Putamen (tissue), 1 donor: Measurements from ENCODE around the gene PDE4D.

Experiments used
- DNase-seq: peaks from one replicate; pipeline ENCODE4 v3.0.0-alpha.2; 2016; ENCODE audit warnings: low spot score

PDE4D gene

DNA sequence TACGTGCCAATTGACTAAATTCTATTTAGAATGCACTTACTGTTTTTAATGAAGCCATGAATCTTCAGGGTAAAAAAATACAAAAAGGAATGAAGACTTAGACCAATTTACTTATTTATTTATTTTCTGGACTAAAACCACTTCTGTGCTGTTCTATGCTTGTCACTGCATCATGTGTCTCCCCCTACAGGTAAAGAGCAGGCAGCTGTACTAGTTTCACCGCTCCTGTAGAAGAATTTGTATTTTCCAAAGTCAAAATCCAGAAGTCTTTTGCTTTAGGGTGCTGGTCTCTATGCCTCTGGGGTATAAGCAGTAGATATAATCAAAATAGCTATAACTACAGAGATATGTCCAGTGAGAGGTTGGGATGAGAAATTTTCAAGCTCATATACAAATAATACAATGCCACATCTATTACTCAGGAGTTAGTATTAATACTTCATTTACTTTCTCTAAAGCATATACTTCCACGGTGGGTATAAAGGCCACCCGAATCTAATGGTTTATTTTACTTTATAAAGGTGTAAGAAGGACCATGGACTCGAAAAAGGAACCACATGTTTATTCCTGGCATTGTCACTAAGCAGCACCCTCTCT, 719.2 kb downstream of the PDE4D start:
- DNase-seq: peak; percentile 18

DNA sequence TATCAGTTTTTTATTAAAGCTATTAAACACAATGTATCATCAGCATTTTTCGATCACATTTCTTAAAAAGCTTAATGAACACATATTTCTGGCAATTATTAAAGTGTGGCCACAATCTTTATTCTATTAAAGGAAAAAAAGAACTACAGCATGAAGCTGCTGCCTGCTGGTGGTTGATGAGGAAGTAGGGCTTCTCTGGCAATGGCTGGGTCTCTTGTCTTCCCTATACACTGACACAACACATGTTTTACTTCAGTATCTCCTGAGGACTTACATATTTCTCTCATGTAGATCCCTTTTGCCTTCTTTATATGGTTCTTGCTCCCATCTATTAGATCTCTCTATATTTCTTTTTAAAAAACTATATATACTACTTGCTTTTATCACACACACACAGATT, 719.9 kb downstream of the PDE4D start:
- DNase-seq: no peak

DNA sequence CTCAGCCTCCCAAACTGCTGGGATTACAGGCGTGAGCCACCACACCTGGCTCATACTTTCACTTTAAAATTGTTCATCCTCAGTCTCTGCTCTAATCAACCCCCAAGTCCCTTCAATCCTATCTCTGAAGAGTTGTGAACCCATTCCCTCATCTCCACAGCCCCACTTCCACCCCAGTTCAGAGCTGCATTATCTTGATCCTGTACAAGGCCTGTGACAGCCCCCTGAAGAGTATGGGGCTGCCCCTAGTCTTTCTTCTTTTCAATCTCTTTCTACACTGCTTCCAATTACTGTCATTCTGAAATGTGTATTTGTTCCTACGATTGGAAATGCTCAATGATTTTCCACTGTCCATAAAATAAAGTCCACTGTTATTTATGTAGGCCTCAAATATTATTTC, 722.4 kb downstream of the PDE4D start:
- no peak for DNase-seq

DNA sequence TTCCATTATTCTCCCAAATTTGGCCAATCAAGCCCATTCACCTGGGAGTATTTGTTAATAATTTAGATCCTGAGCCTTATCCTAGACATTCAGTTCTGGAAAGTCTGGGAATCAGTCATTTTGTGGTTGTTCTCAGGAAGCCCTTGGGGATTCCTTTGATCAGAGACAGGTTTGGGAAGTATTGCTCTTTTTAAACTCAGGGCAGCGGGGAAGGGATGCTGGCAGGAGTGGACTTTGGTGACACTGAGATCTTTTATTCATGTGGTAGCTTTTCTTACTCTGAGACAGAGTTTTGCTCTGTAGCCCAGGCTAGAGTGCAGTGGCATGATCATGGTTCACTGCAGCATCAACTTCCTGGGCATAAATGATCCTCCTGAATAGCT, 723.8 kb downstream of the PDE4D start:
- DNase-seq: no peak

DNA sequence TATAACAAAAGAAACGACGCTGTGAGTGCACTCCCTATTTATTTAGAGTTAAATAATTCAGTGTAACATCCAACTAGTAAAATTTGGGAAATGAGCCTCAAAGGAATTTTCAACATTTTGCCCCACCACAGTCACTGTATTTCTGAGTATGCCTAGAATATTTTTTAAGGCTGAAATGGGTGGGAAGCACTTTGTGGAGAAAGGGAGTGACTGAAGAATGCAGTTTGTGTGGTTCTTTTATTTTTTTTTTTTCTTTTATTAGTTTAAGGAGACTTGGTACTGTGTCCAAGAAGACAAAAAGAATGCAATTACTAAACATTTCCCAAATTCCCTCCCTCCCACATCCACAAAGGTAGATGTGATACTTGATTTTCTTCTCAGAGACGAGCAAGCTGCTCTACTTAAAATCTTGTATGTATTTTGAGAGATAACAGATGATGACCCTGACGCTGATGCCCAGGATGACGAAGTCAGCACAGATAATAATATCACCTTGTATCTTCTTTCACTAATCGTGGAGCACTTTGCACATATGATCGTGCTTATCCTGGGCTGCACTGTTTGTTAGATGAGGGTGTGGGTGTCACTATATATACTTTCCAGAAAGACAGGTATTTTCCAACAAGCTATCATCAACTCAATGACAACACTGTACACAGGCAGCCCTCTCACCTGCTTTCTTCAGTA, 724.3 kb downstream of the PDE4D start:
- no peak for DNase-seq

DNA sequence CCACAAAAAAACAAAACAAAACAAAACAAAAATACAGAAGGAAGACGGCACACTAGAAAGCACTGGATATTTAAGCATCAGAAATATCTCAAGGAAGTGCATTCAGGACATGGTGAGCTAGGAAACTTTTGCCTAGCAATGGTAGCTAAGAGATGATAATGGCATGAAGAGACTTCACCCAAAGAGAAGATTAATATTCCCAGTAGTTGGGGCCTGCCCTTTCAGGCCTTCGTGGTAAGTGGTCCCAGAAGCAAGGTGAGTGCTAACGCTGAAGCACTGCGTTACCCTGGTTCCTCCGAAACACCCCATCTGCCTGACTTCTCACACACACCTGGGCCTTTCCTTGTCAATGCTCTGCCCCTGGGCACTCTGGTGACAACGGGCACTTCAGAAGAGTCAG, 725.5 kb downstream of the PDE4D start:
- no peak for DNase-seq

DNA sequence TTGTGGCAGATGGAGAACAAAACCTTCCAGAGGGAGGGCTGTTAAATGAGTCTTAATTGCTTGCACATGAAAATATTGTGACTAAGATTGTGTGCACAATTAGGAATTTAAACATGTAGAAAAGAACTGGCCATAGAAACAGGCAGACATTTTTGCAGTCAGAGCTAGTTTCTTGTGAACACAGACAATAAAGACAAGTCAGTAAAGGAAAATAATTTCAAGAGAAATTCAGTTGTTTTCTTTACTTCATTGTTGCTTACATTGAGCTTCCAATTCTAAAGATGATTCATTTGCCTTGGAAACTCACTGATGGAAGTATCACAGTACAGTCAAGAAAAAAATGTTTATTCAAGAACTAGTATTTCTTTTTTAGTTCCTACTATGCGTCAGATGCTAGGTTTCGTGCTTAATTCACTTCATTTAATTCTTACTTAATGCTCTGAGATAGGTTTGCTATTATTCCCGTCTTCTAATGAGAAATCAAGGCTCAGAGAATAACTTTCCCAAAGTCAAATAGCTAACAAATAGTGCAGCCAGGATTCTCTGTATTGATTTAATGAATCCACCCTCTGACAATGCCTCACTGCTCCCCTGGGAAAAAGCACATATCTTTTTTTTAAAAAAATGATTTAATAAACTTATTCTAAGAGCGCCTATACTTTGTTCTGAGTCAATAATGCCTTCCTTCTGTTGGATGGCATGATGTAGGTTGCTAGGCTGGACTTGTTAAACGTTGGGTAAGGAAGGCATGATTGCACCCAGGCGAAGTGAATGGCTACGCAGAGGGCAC, 729.3 kb downstream of the PDE4D start:
- no peak for DNase-seq

DNA sequence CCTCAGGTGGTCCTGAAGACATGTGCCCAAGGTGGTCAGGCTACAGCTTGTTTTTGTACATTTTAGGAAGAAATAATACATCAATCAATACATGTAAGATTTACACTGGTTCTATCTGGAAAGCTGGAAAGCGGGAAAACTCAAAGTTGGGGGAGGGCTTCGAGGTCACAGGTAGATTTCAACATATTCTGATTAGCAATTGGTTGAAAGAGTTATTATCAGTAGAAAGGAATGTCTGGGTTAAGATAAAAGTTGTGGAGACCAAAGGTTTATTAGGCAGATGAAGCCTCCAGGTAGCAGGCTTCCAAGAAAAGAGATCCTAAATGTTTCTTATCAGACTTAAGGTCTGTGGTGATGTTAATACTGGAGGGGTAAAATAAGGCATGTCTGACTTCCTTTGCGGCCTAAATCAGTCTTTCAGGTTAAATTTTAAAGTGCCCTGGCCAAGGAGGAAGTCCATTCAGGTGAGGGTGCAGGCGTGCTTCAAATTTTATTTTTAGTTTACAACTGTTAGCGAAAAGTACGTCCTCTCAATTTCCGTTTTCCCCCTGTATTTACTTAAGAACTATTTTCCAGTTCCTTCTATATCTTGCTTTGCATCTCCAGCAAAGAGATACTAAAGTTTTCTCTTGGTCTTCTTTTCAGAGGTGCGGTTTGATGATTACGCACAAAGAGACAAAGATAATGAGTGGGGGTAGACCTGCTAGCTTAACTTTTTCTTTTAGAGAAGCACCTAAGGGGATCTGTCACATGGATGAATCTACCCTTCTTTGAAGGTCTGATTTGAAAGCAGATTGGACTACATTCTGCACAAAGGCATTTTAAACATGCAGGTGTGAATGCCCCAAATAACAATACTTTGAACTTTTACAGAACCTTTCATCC, 732.1 kb downstream of the PDE4D start:
- DNase-seq: no peak

DNA sequence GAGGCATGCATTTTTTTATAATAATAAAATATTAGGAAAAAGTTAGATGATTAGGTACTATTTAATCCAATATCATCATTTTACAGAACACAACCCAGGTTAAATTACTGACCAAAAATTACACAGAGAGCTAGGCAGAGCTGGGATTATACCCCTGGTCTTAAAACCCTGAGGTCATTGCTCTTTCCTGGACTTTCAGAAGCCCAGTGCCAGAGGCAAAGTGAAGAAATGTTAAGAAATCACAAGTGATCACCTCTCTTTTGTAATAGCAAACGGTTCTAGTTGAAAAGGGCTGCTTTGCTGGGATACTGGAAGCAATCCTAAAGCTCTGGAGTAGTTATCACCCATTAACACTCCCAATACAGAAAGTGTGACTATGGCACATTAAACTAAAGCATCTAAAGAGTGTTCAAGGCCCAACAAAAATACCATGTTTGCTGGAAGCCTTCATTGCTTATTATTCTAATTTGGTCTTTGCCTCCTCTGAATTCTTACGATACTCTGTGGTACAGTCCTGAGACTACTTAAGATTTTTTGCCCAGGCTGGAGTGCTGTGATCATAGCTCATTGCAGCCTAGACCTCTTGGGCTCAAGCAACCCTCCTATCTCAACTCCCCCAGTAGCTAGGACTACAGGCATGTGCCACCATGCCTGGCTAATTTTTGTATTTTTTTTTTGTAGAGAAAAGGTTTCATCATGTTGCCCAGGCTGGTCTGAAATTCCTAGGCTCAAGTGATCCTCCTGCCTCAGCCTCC, 734.7 kb downstream of the PDE4D start:
- DNase-seq: no peak

DNA sequence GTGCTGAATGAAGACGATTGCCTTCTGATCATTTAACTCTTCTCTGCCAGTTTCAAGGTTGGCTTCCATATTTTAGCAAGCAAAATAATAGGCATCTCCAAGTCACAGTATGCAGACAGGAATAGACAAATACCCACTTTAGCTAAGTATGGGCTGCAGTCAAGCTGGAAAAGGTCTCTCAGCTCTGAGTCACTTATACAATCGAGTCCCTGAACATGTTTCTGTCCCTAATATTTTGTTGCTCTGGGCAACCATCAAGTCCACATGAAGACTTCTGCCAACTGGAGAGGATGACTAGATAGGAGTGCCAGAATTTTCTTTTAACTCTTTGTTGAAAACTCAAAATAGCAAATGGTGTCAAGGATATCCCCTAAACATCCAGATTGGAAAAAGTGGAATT, 735.4 kb downstream of the PDE4D start:
- DNase-seq: no peak

DNA sequence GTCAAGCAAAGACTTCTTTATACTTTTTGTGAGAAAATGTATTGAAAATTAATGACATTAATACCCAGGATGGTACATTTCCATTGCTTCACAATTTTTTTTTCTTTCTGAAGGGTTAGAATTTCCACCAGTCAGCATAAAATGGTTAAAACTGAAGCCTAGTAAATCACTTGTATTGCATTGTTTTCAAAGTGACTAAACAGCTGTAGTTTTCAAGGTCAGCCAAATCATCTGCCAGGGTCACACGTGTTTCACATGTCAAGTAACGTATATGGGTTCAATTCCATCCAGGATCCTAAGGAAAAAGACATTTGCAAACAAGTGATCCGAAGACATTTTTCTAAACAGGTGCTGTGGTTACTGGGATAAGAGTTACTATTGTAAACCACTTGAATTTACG, 736.5 kb downstream of the PDE4D start:
- no peak for DNase-seq

DNA sequence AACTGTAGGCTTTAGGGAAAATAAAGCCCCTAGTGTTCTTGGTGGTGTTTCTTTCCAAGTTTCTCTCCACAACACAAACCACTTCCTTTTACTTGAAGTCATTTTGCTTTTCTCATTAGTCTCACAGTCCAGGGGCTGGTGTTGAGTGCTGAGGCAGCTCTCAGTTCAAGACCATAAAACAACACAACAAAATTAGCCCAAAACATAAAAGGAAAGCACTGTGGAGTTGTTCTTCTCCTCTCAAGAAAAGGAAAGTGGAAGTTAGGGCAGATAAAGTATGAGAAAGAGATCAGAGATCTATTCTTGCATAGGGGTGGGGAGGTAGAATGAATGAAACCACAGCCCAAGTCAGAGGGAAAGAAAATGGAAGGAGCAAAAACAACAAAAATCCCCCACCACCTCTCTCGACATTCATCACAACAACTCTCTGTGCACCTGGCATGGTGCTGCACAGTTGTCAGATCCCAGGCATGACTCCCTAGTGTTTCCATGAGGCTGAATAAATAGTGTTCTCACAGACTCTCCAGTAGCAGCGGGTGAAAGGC, 740.8 kb downstream of the PDE4D start:
- no peak for DNase-seq

DNA sequence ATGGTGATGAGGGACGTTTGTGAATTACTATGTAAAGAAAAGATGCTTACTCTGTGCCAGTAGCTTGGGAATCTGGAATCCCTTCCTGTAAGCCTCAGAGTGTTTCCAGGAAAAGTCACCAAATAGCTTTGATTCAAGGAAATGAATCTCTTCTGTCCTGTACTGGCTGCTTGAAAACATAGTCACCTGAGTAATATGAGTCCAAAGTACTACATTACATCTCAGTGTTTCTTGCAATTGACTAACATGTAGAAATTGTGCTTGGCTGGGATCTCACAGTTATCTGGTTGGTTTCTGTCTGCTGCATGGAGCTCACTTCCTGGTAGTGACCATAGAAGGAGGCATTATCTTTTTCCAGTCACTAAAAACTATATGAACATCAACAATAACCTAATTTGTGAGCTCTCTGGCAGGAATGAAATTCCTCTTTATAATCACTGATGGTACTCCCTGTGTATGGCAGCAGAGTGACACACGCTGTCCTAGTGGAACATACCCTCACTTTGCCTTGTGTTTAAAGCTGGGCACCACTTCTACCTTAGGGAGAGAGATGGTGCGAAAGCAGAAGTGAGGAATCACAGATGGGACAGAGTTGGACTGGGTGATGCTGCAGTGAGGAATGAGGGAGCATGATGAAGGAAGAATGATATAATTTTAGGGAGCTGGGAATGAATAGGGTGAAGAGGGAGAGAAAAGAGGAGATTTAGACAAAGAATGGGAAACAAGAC, 742.2 kb downstream of the PDE4D start:
- no peak for DNase-seq

DNA sequence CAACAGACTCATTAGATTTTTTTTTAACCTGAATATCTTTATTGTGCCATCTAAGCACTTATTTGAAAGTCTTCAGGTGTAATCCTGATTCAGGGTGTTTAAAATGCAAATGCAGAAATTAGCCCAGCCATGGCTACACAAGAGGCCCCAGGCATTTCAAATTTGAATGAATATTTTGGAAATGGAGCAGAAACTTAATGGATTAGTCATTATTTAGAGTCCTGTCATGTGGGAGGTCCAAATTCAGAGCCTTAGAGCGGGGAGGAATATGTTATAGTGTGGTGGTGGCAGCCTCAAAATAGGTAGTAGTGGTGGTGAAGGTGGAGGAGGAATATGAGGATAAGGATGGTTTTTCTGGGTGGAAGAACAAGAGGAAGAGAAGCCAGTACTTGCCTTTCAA, 743.7 kb downstream of the PDE4D start:
- DNase-seq: no peak

DNA sequence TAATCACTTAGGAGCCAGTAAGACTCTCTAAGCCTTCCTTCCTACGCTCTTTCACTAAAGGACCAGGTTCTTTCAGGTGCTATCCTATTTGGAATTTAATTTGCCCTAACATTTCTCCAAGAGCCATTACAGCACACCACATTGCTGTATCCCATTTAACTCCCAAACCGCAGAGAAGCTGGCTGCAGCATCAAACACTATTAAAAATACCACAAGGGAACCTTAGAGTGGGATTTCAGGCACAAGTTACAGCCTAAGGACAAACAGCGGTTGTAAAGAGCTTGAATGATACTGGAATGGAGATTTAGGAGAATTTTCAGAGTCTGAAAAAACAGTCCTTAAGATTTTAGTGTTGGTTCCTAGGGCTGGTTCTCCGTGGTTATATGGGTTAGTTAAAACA, 744.3 kb downstream of the PDE4D start:
- no peak for DNase-seq

DNA sequence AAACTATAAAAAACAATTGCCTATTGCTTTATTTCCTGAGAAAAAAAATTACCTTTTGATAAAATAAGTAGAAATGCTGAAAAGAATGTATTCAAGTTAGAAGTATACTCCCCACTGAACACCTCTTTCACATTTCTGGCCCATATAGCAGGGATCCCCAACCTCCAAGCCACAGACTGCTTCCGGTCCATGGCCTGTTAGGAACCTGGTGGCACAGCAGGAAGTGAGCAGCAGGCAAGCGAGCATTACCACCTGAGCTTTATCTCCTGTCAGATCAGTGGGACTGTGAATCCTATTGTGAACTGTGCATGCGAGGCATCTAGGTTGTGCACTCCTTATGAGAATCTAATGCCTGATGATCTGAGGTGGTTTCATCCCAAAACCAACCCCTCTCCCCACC, 746.8 kb downstream of the PDE4D start:
- DNase-seq: no peak

DNA sequence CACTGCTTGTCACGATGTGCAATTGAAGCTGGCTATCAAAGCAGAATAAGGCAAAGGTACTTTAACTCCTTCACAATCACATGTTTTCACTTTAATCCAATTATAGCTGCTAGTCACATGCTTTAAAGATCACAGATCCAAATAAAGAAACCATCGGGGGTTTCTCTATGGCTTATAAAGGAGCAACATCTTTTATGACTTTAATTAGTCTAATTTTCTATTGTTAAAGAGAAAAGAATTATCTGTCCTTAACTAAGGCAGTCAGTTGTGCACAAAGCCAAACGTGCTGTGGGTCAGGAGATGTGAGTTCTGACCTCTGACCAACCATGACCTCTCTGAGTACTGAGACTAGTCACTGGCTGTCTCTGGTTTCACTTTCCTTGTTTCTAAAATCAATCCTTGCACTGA, 749.6 kb downstream of the PDE4D start:
- no peak for DNase-seq

DNA sequence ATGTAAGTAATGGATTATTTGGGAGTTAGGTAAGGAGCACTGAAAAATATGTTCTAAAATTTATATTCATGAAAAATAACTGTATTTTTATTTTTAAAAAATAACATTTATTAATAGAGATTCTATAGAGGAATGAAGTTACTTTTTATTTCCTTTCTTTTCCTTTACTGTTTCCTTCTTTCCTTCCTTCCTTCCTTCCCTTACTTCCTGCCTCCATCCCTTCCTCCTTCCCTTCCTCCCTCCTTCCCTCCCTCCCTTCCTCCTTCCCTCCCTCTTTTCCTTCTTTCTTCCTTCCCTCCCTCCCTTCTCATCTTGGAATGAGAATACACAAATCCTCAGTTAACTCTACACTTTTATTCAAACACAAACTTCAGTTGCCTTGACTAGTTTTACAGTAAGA, 750.6 kb downstream of the PDE4D start:
- DNase-seq: no peak

DNA sequence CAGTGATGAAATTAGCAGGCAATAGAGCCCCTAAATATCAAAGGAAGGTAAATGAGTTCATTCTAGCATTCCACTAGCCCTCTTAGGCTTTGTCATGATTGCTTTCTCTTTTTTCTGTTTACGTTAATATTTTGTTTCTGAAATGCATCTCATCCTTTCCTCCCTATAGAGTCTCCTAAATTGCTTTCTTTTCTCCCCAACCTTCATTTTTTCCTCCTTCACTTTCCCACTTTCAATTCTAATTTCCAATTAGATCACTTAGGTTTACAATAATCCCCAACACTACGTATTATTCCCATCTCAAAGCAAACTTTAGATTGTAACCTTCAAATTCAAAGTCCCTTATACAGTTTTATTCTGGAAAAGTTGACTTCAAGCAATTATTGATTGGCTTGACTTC, 751.4 kb downstream of the PDE4D start:
- DNase-seq: no peak

DNA sequence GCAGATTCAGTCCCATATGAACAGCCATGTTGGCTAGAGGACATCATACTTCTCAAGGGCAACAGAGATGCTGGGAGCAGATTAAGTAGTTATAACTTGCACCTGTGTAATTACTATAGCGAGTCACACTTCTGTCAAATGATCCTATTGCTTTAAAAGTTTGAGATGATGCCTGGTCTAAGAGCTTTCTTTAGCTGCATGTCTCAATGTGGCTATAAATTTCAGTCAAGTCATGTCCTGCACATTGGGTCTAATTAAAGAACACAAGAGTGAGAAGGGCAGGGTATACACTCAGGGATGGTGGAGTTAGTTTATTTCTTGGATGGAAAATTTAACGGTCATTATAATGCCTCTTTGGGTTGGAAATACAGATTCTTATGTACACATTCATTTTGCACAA, 753.4 kb downstream of the PDE4D start:
- no peak for DNase-seq

DNA sequence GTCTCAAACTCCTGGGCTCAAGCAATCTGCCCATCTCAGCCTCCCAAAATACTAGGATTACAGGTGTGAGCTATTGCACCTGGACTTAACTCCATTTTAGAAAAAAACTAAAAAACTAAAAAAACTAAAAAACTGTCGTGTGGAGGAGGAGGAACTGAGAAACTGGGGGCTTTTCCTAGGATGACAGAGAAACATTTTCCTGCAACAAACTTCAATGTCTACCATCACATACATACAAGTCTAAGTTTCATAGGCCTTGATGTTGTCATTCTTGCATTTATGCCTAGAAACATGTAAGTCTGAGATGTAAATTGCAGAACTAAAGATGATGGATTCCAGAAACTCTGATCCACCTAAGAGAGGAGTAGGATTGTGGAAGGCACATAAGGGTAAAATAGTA, 753.8 kb downstream of the PDE4D start:
- DNase-seq: no peak
